GM19467 (cell line): Measurements from ENCODE around the gene WWTR1.

Experiments
- ATAC-seq: cut with Tn5 transposase; IDR thresholded peaks from one replicate; pipeline ENCODE4 v1.9.1; 2021; ENCODE audit warnings: mild to moderate bottlenecking, moderate library complexity; ENCODE audit not compliant: unreplicated experiment

The WWTR1 gene

GRCh38 chr3:149506965-149507364, 150.9 kb downstream of the WWTR1 start:
- no peak for ATAC-seq

GRCh38 chr3:149506540-149506939, 151.3 kb downstream of the WWTR1 start:
- no peak for ATAC-seq

GRCh38 chr3:149502438-149502837, 155.4 kb downstream of the WWTR1 start:
- ATAC-seq, result no peak

- no peak for ATAC-seq
Observed at GRCh38 chr3:149501524-149501923, 156.3 kb downstream of the WWTR1 start.

- ATAC-seq, result no peak
Observed at GRCh38 chr3:149497966-149498670, 159.7 kb downstream of the WWTR1 start.

- no peak for ATAC-seq
Observed at GRCh38 chr3:149496891-149497290, 160.9 kb downstream of the WWTR1 start.

- no peak for ATAC-seq
Observed at GRCh38 chr3:149495581-149496125, 162.2 kb downstream of the WWTR1 start.

GRCh38 chr3:149494759-149495580, 162.9 kb downstream of the WWTR1 start:
- ATAC-seq, result no peak

GRCh38 chr3:149494022-149494758, 163.6 kb downstream of the WWTR1 start:
- ATAC-seq, result no peak

GRCh38 chr3:149493315-149494021, 164.4 kb downstream of the WWTR1 start:
- ATAC-seq, result no peak

GRCh38 chr3:149490260-149490971, 167.4 kb downstream of the WWTR1 start:
- ATAC-seq, result no peak

GRCh38 chr3:149489060-149489690, 168.7 kb downstream of the WWTR1 start:
- ATAC-seq, result no peak

GRCh38 chr3:149487598-149488197, 170.1 kb downstream of the WWTR1 start:
- peak; percentile 84 for ATAC-seq

GRCh38 chr3:149486726-149487125, 171.1 kb downstream of the WWTR1 start:
- no peak for ATAC-seq

GRCh38 chr3:149481491-149481890, 176.3 kb downstream of the WWTR1 start:
- no peak for ATAC-seq

- no peak for ATAC-seq
Observed at GRCh38 chr3:149481056-149481455, 176.8 kb downstream of the WWTR1 start.

GRCh38 chr3:149480326-149481017, 177.4 kb downstream of the WWTR1 start:
- peak; percentile 98 for ATAC-seq

- ATAC-seq, result no peak
Observed at GRCh38 chr3:149479621-149480325, 178.1 kb downstream of the WWTR1 start.
